Muscle layer of colon (tissue), 2 donors: ENCODE data around the gene MYO3B.
"Not testable (repeated sequence)": the region's sequence is repeated elsewhere in the genome, so short reads cannot be mapped to it uniquely, and the experiment has no call there.

Source experiments
- H3K27ac ChIP-seq: one replicate; pipeline ENCODE4 v1.7.0; 2013; ENCODE audit warnings: low read depth, mild to moderate bottlenecking, low read length, moderate library complexity
- H3K27me3 ChIP-seq, 2 donors: one replicate each; pipeline ENCODE4 v1.7.0; 2013; ENCODE audit warnings: low read length in 2 of 2, mild to moderate bottlenecking in 2 of 2; ENCODE audit not compliant: insufficient read depth in 2 of 2, control insufficient read depth in 1 of 2
- H3K36me3 ChIP-seq: one replicate; pipeline ENCODE4 v1.7.0; 2013; ENCODE audit warnings: mild to moderate bottlenecking, low read length; ENCODE audit not compliant: insufficient read depth
- H3K4me1 ChIP-seq: one replicate; pipeline ENCODE4 v1.7.0; 2013; ENCODE audit warnings: mild to moderate bottlenecking, low read length; ENCODE audit not compliant: insufficient read depth
- H3K4me3 ChIP-seq, 2 donors: one replicate each; pipeline ENCODE4 v1.7.0; 2013; ENCODE audit warnings: low read length in 2 of 2, low read depth in 1 of 2, mild to moderate bottlenecking in 1 of 2, moderate library complexity in 1 of 2
- H3K9ac ChIP-seq: one replicate; pipeline ENCODE4 v1.7.0; 2013; ENCODE audit warnings: low read length
- H3K9me3 ChIP-seq: one replicate; pipeline ENCODE4 v1.7.0; 2013; ENCODE audit warnings: mild to moderate bottlenecking, low read length
- donor health status: abdominal sarcoma.
- donor health status: Adenocarcinoma of cecum.

MYO3B gene

DNA sequence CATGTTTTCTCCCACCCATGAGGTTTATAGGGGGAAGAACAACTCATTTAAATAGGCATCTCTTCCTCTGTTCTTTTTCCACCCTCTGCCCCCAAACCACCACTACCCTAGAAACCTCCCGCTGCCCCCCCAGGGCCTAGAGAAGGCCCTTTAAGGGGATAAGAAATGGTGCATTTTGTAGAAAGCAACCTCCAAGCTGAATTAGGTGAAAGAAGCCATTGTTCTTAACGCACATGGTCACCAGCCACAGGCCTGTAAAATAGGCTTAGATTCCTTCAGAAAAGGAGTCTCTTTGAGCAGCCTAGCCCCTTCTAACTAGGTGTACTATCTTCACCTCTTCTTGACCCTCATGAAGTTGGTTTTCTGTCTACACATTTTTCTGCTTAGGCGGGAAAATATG, 418.6 kb downstream of the MYO3B start:
- Histone ChIP-seq H3K27me3 (no peaks in the 10 kb centered on the region), H3K4me3 (no peak overlapping the region), H3K9ac (no peak overlapping the region), H3K4me1 (peaks cover 16% of the 10 kb centered on the region), H3K36me3 (no peaks in the 10 kb centered on the region), H3K9me3 (no peaks in the 10 kb centered on the region), H3K27ac (no peak overlapping the region)

GRCh38 chr2:170598067-170598395, 420.1 kb downstream of the MYO3B start:
- H3K4me3 ChIP-seq: peak overlapping the region in 1 of 2 donors; percentile 20
- H3K27ac ChIP-seq: peak overlapping the region; percentile 19

DNA sequence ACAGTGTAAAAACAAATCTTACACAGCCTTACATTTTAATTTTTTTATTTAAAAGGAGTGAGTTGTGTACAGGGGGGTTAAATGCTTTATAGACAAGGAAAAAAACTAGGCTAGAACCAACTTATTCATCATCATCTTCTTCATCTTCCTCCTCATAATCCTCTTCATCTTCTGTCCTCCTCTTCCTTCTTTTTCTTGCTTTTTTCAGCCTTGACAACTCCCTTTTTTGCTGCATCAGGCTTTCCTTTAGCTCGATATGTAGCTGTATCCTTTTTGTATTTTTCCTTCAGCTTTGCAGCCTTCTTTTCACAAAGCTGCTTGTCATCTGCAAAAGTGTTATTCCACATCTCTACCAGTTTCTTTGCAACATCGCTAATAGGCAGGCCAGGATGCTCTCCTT, 423.5 kb downstream of the MYO3B start:
- no peak overlapping the region for H3K9ac ChIP-seq
- H3K27ac ChIP-seq: no peak overlapping the region
- no peaks in the 10 kb centered on the region for H3K36me3 ChIP-seq
- peaks cover 16% of the 10 kb centered on the region for H3K4me1 ChIP-seq
- H3K27me3 ChIP-seq: no peaks in the 10 kb centered on the region
- no peak overlapping the region for H3K4me3 ChIP-seq
- no peaks in the 10 kb centered on the region for H3K9me3 ChIP-seq

More at GRCh38 chr2:170598067-170598395, 420.1 kb downstream of the MYO3B start:
- H3K4me1 ChIP-seq: peaks cover 16% of the 10 kb centered on the region
- no peaks in the 10 kb centered on the region for H3K27me3 ChIP-seq
- H3K9me3 ChIP-seq: no peaks in the 10 kb centered on the region
- no peak overlapping the region for H3K9ac ChIP-seq
- no peaks in the 10 kb centered on the region for H3K36me3 ChIP-seq

- H3K36me3 ChIP-seq: no peaks in the 10 kb centered on the region
- no peak overlapping the region for H3K9ac ChIP-seq
- no peaks in the 10 kb centered on the region for H3K27me3 ChIP-seq
- H3K27ac ChIP-seq: no peak overlapping the region
- H3K4me3 ChIP-seq: no peak overlapping the region
- no peaks in the 10 kb centered on the region for H3K9me3 ChIP-seq
- H3K4me1 ChIP-seq: no peaks in the 10 kb centered on the region
Observed at GRCh38 chr2:170605862-170606261, 427.9 kb downstream of the MYO3B start.

- H3K27me3 ChIP-seq: no peaks in the 10 kb centered on the region
- H3K9me3 ChIP-seq: no peaks in the 10 kb centered on the region
- no peak overlapping the region for H3K4me3 ChIP-seq
- H3K27ac ChIP-seq: no peak overlapping the region
- H3K4me1 ChIP-seq: no peaks in the 10 kb centered on the region
- H3K36me3 ChIP-seq: no peaks in the 10 kb centered on the region
- H3K9ac ChIP-seq: no peak overlapping the region
Observed at GRCh38 chr2:170607171-170607570, 429.2 kb downstream of the MYO3B start.

- no peaks in the 10 kb centered on the region for H3K36me3 ChIP-seq
- no peaks in the 10 kb centered on the region for H3K4me1 ChIP-seq
- H3K4me3 ChIP-seq: no peak overlapping the region
- no peaks in the 10 kb centered on the region for H3K9me3 ChIP-seq
- no peak overlapping the region for H3K27ac ChIP-seq
- H3K9ac ChIP-seq: no peak overlapping the region
- no peaks in the 10 kb centered on the region for H3K27me3 ChIP-seq
Observed at GRCh38 chr2:170610615-170611014, 432.7 kb downstream of the MYO3B start.

GRCh38 chr2:170618948-170619347, 441.0 kb downstream of the MYO3B start:
- not testable (repeated sequence) for H3K4me1 ChIP-seq, H3K27ac ChIP-seq, H3K27me3 ChIP-seq, H3K36me3 ChIP-seq, H3K9me3 ChIP-seq, H3K9ac ChIP-seq, H3K4me3 ChIP-seq

DNA sequence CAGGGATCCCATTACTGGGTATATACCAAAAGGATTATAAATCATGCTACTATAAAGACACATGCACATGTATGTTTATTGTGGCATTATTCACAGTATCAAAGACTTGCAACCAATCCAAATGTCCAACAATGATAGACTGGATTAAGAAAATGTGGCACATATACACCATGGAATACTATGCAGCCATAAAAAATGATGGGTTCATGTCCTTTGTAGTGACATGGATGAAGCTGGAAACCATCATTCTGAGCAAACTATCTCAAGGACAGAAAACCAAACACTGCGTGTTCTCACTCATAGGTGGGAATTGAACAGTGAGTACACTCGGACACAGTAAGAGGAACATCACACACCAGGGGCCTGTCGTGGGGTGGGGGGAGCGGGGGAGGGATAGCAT, 457.1 kb downstream of the MYO3B start:
- not testable (repeated sequence) for H3K4me1 ChIP-seq, H3K27me3 ChIP-seq, H3K27ac ChIP-seq, H3K4me3 ChIP-seq, H3K9ac ChIP-seq, H3K36me3 ChIP-seq, H3K9me3 ChIP-seq

GRCh38 chr2:170639635-170640034, 461.7 kb downstream of the MYO3B start:
- Histone ChIP-seq H3K27me3 (no peaks in the 10 kb centered on the region), H3K4me1 (no peaks in the 10 kb centered on the region), H3K27ac (no peak overlapping the region), H3K36me3 (no peaks in the 10 kb centered on the region), H3K4me3 (no peak overlapping the region), H3K9ac (no peak overlapping the region), H3K9me3 (no peaks in the 10 kb centered on the region)

- Histone ChIP-seq H3K36me3 (no peaks in the 10 kb centered on the region), H3K4me3 (no peak overlapping the region), H3K9me3 (no peaks in the 10 kb centered on the region), H3K4me1 (no peaks in the 10 kb centered on the region), H3K27ac (no peak overlapping the region), H3K9ac (no peak overlapping the region), H3K27me3 (no peaks in the 10 kb centered on the region)
Observed at GRCh38 chr2:170641961-170642360, 464.0 kb downstream of the MYO3B start.

- Histone ChIP-seq H3K4me3 (no peak overlapping the region), H3K4me1 (no peaks in the 10 kb centered on the region), H3K9ac (no peak overlapping the region), H3K9me3 (no peaks in the 10 kb centered on the region), H3K27ac (no peak overlapping the region), H3K36me3 (no peaks in the 10 kb centered on the region), H3K27me3 (no peaks in the 10 kb centered on the region)
Observed at GRCh38 chr2:170643346-170643745, 465.4 kb downstream of the MYO3B start.

GRCh38 chr2:170647741-170648436, 469.9 kb downstream of the MYO3B start:
- no peaks in the 10 kb centered on the region for H3K27me3 ChIP-seq
- no peaks in the 10 kb centered on the region for H3K9me3 ChIP-seq
- no peak overlapping the region for H3K9ac ChIP-seq
- H3K4me3 ChIP-seq: no peak overlapping the region
- no peaks in the 10 kb centered on the region for H3K4me1 ChIP-seq
- H3K36me3 ChIP-seq: no peaks in the 10 kb centered on the region
- H3K27ac ChIP-seq: no peak overlapping the region
